Hepatocyte (in vitro differentiated cells): ENCODE measurements around the gene SUPT4H1. TPM values are rescaled to one million over a fixed set of nuclear protein-coding genes. Genes with fewer than 3 reads are reported as not detected.

Experiments used
- DNase-seq: peaks from one replicate; pipeline ENCODE4 v3.0.0-alpha.2; 2016; ENCODE audit warnings: low spot score
- H2AFZ ChIP-seq: fragments of 200-600 bp; sonication (generic); 2 replicates; pipeline ENCODE4 v1.6.0; 2016; ENCODE audit warnings: antibody characterized with exemption, mild to moderate bottlenecking
- H3K27ac ChIP-seq: fragments of 200-600 bp; sonication (generic); 2 replicates; pipeline ENCODE4 v1.5.1; 2016; ENCODE audit warnings: mild to moderate bottlenecking
- H3K27me3 ChIP-seq: fragments of 200-600 bp; sonication (generic); 2 replicates; pipeline ENCODE4 v1.6.1; 2016
- H3K36me3 ChIP-seq: fragments of 200-600 bp; sonication (generic); replicated peaks from 2 replicates; pipeline ENCODE4 v1.5.1; 2016; ENCODE audit warnings: low read depth; ENCODE audit not compliant: insufficient read depth
- H3K4me1 ChIP-seq: fragments of 200-600 bp; sonication (generic); 2 replicates; pipeline ENCODE4 v1.5.1; 2016; ENCODE audit warnings: mild to moderate bottlenecking, moderate library complexity; ENCODE audit not compliant: insufficient read depth
- H3K4me2 ChIP-seq: fragments of 200-600 bp; sonication (generic); 2 replicates; pipeline ENCODE4 v1.6.0; 2016
- H3K4me3 ChIP-seq: fragments of 200-600 bp; sonication (generic); 2 replicates; pipeline ENCODE4 v1.5.1; 2016; ENCODE audit warnings: mild to moderate bottlenecking
- H3K79me2 ChIP-seq: fragments of 200-600 bp; sonication (generic); 2 replicates; pipeline ENCODE4 v1.6.0; 2017; ENCODE audit warnings: mild to moderate bottlenecking
- H3K9me2 ChIP-seq: fragments of 200-600 bp; sonication (generic); replicated peaks from 2 replicates; pipeline ENCODE4 v1.6.0; 2017; ENCODE audit warnings: mild to moderate bottlenecking; ENCODE audit not compliant: insufficient read depth
- H3K9me3 ChIP-seq: fragments of 200-600 bp; sonication (generic); 2 replicates; pipeline ENCODE4 v1.5.1; 2016; ENCODE audit warnings: low read depth, mild to moderate bottlenecking
- H4K20me1 ChIP-seq: fragments of 200-600 bp; sonication (generic); 2 replicates; pipeline ENCODE4 v1.6.0; 2016; ENCODE audit warnings: mild to moderate bottlenecking; ENCODE audit not compliant: insufficient read depth, poor library complexity, severe bottlenecking
- EZH2 ChIP-seq: fragments of 200-600 bp; sonication (generic); IDR thresholded peaks from 2 replicates; pipeline ENCODE4 v1.6.1; 2016; ENCODE audit warnings: antibody characterized with exemption, mild to moderate bottlenecking, borderline replicate concordance
- EZH2phosphoT487 ChIP-seq: fragments of 200-600 bp; sonication (generic); IDR thresholded peaks from one replicate; pipeline ENCODE4 v1.6.1; 2018; ENCODE audit warnings: antibody characterized with exemption, mild to moderate bottlenecking, low read depth, moderate library complexity; ENCODE audit not compliant: unreplicated experiment, severe bottlenecking
- WGBS: methylation state at CpG from one replicate; pipeline ENCODE4 v1.1.6; 2016; ENCODE audit warnings: low lambda C conversion rate; ENCODE audit errors: missing lambda C conversion rate; 5-methylcytosine and 5-hydroxymethylcytosine counted together
- polyA plus RNA-seq: library from polyadenylated mRNA; unstranded; fragments of >200 nt; fragmentation: Nextera tagmentation; extraction: Ambion mirVana; gene quantifications from 2 replicates; pipeline ENCODE4 v1.2.1, GENCODE V29; 2016
- total RNA-seq: library from RNA; depleted of rRNA; stranded (reverse); fragments of >200 nt; gene quantifications from 2 replicates; pipeline ENCODE4 v1.2.3, GENCODE V29; 2014
- TF ChIP-seq, protein P1 (sequence below): fragments of 200-600 bp; sonication (generic); IDR thresholded peaks from 2 replicates; pipeline ENCODE4 v1.5.1; 2016; ENCODE audit warnings: antibody characterized with exemption, mild to moderate bottlenecking; ENCODE audit not compliant: poor library complexity

Gene SUPT4H1
- total and polyA plus RNA-seq, 2 experiments from 2014 or later, result 54.5 to 108 TPM

DNA sequence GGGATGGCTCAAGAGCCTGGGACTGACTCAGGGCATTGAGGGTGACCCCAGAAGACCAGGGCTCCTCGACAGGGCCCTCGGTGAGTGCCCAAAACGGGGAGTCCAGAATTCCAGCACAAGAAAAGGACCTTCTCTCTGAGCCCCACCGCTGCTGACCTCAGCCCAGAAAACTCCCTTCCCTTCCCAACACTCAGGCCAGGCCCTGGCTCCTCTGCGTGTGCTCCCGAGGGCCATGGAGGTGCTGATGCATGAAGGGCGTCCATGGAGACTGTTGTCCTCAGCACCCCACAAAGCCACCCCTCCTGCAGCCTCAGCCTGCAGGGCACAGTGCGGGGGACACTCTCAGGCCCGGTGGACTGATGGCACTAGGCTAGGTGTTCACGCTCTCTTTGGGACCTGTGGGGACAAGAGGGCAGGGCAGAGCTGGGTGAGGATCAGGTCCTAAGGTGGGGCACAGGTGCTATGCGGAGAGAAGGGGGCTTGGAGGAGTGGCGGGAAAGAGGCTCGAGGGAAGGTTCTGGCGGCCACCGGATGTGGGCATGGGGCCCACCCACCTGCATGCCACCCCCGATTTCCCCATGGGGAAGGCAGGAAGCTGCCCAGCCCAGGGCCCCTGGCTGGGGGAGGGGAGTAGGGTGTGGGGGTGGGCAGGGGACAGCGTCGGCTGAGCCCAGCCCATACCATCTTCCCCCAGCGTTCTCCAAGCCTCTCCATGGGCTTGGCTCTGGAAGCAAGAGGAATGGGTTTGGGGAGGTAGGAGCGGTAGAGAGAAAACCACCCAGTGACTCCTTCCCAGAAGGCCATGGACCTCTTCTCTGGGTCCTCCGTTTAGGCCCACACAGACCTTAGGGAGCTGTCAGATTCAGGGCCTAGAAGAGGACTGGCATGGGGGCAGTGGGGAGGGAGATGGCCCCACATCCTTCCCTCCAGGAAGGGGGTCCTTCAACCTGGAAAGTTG is 18.9 kb downstream of the SUPT4H1 start:
- 95% methylated on average over 19 of the region's 21 CpGs for WGBS
- H3K4me2 ChIP-seq, result no peak overlapping the region
- no peaks in the 10 kb centered on the region for H3K4me1 ChIP-seq
- no peak overlapping the region for H3K4me3 ChIP-seq
- H3K9me3 ChIP-seq, result no peaks in the 10 kb centered on the region
- H3K9me2 ChIP-seq, result no peaks in the 10 kb centered on the region
- no peak for DNase-seq
- no peak overlapping the region for H2AFZ ChIP-seq
- H4K20me1 ChIP-seq, result no peaks in the 10 kb centered on the region
- no peaks in the 10 kb centered on the region for H3K79me2 ChIP-seq
- H3K27ac ChIP-seq, result no peak overlapping the region
- no peaks in the 10 kb centered on the region for H3K36me3 ChIP-seq
- TF ChIP-seq, protein P1, sequence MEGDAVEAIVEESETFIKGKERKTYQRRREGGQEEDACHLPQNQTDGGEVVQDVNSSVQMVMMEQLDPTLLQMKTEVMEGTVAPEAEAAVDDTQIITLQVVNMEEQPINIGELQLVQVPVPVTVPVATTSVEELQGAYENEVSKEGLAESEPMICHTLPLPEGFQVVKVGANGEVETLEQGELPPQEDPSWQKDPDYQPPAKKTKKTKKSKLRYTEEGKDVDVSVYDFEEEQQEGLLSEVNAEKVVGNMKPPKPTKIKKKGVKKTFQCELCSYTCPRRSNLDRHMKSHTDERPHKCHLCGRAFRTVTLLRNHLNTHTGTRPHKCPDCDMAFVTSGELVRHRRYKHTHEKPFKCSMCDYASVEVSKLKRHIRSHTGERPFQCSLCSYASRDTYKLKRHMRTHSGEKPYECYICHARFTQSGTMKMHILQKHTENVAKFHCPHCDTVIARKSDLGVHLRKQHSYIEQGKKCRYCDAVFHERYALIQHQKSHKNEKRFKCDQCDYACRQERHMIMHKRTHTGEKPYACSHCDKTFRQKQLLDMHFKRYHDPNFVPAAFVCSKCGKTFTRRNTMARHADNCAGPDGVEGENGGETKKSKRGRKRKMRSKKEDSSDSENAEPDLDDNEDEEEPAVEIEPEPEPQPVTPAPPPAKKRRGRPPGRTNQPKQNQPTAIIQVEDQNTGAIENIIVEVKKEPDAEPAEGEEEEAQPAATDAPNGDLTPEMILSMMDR, result no peak
- TF ChIP-seq EZH2phosphoT487, result no peak
- no peak for TF ChIP-seq EZH2
- no peaks in the 10 kb centered on the region for H3K27me3 ChIP-seq

DNA sequence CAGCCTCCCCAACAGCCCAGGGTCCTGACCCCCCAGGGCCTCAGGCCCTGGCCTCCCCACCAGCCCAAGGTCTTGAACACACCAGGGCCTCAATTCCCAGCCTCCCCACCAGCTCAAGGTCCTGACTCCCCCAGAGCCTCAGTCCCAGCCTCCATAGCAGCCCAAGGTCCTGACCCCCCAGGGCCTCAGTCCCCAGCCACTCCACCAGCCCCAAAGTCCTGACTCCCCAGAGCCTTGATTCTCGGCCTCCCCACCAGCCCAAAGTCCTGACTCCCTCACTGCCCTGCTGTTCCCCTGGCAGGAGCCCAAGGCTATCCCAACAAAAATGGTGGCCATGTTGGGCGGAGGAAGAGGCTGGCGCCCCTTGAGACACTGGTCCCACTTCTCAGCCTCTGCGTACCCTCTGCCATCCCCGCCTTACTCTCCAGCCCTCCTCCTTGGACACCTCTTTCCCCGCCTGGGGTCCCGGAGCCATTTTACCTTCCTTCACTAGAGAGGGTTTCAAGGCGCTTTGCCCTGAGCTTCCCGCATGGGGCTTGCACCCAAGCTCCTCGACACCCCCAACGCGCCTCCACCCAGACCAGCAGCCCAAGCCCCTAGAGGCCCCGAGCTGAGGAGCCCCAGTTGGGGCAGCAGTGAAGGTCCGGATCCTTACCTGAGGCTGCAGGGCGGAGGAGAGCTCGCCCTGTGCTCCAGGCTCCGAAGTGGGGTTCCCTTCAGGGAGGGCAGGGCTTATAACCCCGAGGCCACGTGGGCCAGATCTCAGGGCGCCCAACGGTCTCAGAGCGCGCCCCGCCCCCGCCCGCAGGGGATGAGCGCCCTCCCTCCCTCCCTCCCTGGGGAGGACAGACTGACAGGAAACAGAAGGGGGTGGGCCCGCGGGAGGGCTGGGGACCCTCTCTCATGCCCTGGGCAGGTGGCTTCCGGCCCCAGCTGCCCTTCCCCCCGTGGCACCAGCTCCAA is 19.9 kb downstream of the SUPT4H1 start:
- no peaks in the 10 kb centered on the region for H3K27me3 ChIP-seq
- H3K27ac ChIP-seq, result no peak overlapping the region
- H3K9me2 ChIP-seq, result no peaks in the 10 kb centered on the region
- 91% methylated on average over 25 of the region's 31 CpGs for WGBS
- no peaks in the 10 kb centered on the region for H3K4me1 ChIP-seq
- no peak overlapping the region for H3K4me2 ChIP-seq
- TF ChIP-seq EZH2, result no peak
- TF ChIP-seq, protein P1, result no peak
- TF ChIP-seq EZH2phosphoT487, result no peak
- H2AFZ ChIP-seq, result no peak overlapping the region
- no peaks in the 10 kb centered on the region for H3K9me3 ChIP-seq
- H3K36me3 ChIP-seq, result no peaks in the 10 kb centered on the region
- no peak overlapping the region for H3K4me3 ChIP-seq
- no peak for DNase-seq
- H3K79me2 ChIP-seq, result no peaks in the 10 kb centered on the region
- no peaks in the 10 kb centered on the region for H4K20me1 ChIP-seq

DNA sequence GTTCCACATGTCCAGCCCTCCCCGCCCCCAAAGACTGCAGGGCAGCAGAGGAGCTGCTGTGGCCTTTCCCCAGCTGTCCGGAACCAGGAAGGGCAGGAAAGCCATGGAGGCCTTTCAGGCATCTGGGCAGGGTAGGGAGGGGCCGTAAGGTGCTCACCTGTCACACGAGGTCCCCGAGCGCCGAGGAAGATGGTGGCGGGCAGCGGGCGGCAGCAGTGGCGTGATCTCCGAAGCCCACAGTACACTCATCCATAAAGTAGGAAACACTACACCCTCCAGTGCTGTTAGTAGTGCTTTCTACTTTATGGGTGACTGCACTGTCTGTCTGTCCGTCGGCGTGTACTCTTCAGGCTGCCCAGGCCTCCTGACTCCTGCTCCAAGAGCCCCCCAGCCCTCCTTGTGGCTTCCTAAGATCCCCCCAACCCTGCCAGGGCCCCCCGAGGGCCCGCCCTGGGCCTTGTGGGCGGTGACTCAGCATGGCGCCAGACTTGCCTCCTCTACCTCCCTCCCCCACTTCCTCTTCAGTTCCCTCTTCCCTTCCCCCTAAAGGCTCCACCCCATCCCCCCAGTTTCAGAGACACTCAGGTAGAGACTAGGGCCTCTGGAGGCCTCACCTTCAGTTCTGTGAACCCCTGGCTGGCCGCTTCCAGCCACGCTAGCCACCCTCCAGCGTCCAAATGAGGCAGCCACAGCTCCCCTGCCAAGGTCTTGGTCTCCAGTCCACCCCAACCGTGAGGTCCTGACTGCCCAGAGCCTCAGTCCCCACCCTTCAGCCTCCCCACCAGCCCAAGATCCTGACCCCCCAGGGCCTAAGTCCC is 20.8 kb downstream of the SUPT4H1 start:
- no peak overlapping the region for H3K4me3 ChIP-seq
- H2AFZ ChIP-seq, result no peak overlapping the region
- no peaks in the 10 kb centered on the region for H3K27me3 ChIP-seq
- TF ChIP-seq, protein P1, result no peak
- TF ChIP-seq EZH2, result no peak
- TF ChIP-seq EZH2phosphoT487, result no peak
- H3K4me1 ChIP-seq, result no peaks in the 10 kb centered on the region
- no peak overlapping the region for H3K4me2 ChIP-seq
- no peaks in the 10 kb centered on the region for H3K9me2 ChIP-seq
- no peaks in the 10 kb centered on the region for H3K79me2 ChIP-seq
- 94% methylated on average over 18 of the region's 23 CpGs for WGBS
- no peaks in the 10 kb centered on the region for H3K36me3 ChIP-seq
- no peaks in the 10 kb centered on the region for H4K20me1 ChIP-seq
- no peak for DNase-seq
- H3K27ac ChIP-seq, result no peak overlapping the region
- no peaks in the 10 kb centered on the region for H3K9me3 ChIP-seq
